Uterus (tissue), 4 donors: ENCODE measurements around the gene ZBED3. TPM values are rescaled to one million over a fixed set of nuclear protein-coding genes. Genes with fewer than 3 reads are reported as not detected.
"Not testable (repeated sequence)": the region's sequence is repeated elsewhere in the genome, so short reads cannot be mapped to it uniquely, and the experiment has no call there.

Experiments
- DNase-seq, 2 donors: peaks; one replicate each; pipeline ENCODE4 v3.0.0-alpha.2; 2019 to 2020
- H3K27ac ChIP-seq, 2 donors: fragments of 200-600 bp; sonication (generic); 1 replicate in 1 of 2; 2 replicates in 1 of 2; pipeline ENCODE4 v1.5.1; 2016 to 2018
- H3K27me3 ChIP-seq, 2 donors: fragments of 200-600 bp; sonication (generic); one replicate each; pipeline ENCODE4 v1.5.1; 2018 to 2019; ENCODE audit warnings: control low read depth in 1 of 2
- H3K36me3 ChIP-seq, 2 donors: fragments of 200-600 bp; sonication (generic); one replicate each; pipeline ENCODE4 v1.5.1; 2019; ENCODE audit warnings: control low read depth in 1 of 2
- H3K4me1 ChIP-seq, 2 donors: fragments of 200-600 bp; sonication (generic); one replicate each; pipeline ENCODE4 v1.5.1; 2018 to 2019; ENCODE audit warnings: control low read depth in 1 of 2
- H3K4me3 ChIP-seq, 2 donors: fragments of 200-600 bp; sonication (generic); 1 replicate in 1 of 2; 2 replicates in 1 of 2; pipeline ENCODE4 v1.5.1; 2018 to 2019; ENCODE audit warnings: mild to moderate bottlenecking in 1 of 2
- H3K9me3 ChIP-seq, 2 donors: fragments of 200-600 bp; sonication (generic); one replicate each; pipeline ENCODE4 v1.5.1; 2019; ENCODE audit warnings: control low read depth in 1 of 2
- POLR2A ChIP-seq, 2 donors: fragments of 450-650 bp; IDR thresholded peaks; one replicate each; pipeline ENCODE4 v1.6.1; 2016; ENCODE audit warnings: antibody characterized with exemption in 2 of 2, mild to moderate bottlenecking in 1 of 2, moderate library complexity in 1 of 2
- intact Hi-C: fragments of 100-400 bp; cut with DNase I; formaldehyde crosslinking; loops from one replicate; pipeline ENCODE4 v1.15.1; 2023; ENCODE audit warnings: low total_unique reads
- total RNA-seq, 4 donors: library from RNA; depleted of rRNA in 3 of 4; stranded (reverse); fragments of >200 nt in 3 of 4; gene quantifications; one replicate each; pipeline versions ENCODE4 v1.1.0 to v1.2.4, GENCODE V29; 2014 to 2023
- TF ChIP-seq, protein P1 (sequence below), 4 experiments: fragments of 200-600 bp in 2 of 4; fragments of 450-650 bp in 2 of 4; sonication (generic) in 2 of 4; IDR thresholded peaks; one replicate each; pipeline ENCODE4 v1.5.1; 2016 to 2019; ENCODE audit warnings: antibody characterized with exemption in 4 of 4, mild to moderate bottlenecking in 2 of 4, moderate library complexity in 1 of 4
- donor health status: DM: yes; HTN: yes; CAD: no.

Gene ZBED3
- total RNA-seq, 4 donors from 2014 or later: 2.6 to 26.9 (median 4.7) TPM

DNA sequence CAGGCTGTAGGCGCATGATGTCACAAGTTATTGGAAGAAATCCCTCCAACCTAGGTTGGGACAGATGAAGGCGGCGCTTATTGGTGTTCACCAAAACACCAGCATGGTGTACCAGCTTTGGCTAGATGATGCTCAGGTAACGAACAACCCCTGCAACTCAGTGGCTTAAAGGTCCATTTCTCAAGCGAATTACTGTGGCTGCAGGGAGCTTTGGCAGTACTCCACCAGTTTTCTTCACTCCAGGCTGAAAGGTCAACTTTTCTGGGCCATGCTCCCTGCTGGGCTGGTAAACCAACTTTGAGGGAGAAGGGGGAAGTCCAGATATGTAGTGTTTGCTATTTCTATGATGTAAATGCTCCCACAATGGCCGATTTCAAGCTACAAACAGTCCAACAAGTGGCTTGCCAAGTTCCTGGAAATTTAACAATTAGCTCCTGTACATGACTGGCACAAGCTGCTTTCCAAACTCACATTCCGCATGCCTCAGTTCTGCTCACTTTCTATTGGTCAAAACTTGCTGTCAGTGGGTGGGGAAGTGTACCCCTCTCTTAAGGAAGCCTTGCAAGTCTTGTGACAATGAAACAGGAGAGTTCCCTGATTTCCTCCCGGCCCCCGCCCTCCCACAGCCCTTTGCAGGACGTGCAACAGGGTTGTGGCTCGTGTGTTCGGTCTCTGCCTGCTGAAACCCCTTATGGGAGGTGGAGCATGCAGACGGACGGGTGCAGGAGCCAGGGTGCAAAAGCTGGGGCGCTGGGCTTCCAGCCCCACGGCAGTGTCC lies 588 bp upstream of the ZBED3 start:
- no peaks in the 10 kb centered on the region for H3K9me3 ChIP-seq
- H3K4me1 ChIP-seq: peaks cover 0 to 4% of the 10 kb centered on the region in 2 donors
- intact Hi-C loops: no loop called here
- H3K27me3 ChIP-seq: no peaks in the 10 kb centered on the region
- H3K27ac ChIP-seq: peak overlapping the region; percentile 93 to 97
- TF ChIP-seq, protein P1, sequence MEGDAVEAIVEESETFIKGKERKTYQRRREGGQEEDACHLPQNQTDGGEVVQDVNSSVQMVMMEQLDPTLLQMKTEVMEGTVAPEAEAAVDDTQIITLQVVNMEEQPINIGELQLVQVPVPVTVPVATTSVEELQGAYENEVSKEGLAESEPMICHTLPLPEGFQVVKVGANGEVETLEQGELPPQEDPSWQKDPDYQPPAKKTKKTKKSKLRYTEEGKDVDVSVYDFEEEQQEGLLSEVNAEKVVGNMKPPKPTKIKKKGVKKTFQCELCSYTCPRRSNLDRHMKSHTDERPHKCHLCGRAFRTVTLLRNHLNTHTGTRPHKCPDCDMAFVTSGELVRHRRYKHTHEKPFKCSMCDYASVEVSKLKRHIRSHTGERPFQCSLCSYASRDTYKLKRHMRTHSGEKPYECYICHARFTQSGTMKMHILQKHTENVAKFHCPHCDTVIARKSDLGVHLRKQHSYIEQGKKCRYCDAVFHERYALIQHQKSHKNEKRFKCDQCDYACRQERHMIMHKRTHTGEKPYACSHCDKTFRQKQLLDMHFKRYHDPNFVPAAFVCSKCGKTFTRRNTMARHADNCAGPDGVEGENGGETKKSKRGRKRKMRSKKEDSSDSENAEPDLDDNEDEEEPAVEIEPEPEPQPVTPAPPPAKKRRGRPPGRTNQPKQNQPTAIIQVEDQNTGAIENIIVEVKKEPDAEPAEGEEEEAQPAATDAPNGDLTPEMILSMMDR (IDR thresholded peaks at IDR 0.05): no peak
- TF ChIP-seq POLR2A (IDR thresholded peaks at IDR 0.05): no peak
- H3K36me3 ChIP-seq: no peaks in the 10 kb centered on the region
- H3K4me3 ChIP-seq: peak overlapping the region; percentile 62 to 83
- no peak for DNase-seq

DNA sequence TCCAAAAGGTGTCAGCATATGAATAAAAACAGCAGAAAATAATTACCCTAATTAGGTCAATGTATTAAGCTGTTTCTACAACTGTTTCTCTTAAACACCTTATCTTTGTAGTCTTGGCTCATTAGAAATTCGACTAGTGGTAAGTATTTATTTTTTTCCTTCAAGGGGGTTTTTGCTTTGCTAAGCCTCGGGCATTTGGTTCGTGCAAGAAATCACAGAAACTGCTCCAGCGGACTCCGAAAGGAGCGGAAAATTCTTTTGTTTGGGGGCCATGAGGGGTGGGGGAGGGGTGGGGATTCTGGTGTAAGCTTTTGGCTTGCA lies 757 bp downstream of the ZBED3 start:
- no peaks in the 10 kb centered on the region for H3K36me3 ChIP-seq
- peak overlapping the region; percentile 62 to 83 for H3K4me3 ChIP-seq
- H3K9me3 ChIP-seq: no peaks in the 10 kb centered on the region
- no peak for DNase-seq
- TF ChIP-seq POLR2A (IDR thresholded peaks at IDR 0.05): no peak
- TF ChIP-seq, protein P1 (IDR thresholded peaks at IDR 0.05): no peak
- H3K27me3 ChIP-seq: no peaks in the 10 kb centered on the region
- peaks cover 0 to 4% of the 10 kb centered on the region in 2 donors for H3K4me1 ChIP-seq
- peak overlapping the region; percentile 93 to 97 for H3K27ac ChIP-seq
- intact Hi-C loops: no loop called here

DNA sequence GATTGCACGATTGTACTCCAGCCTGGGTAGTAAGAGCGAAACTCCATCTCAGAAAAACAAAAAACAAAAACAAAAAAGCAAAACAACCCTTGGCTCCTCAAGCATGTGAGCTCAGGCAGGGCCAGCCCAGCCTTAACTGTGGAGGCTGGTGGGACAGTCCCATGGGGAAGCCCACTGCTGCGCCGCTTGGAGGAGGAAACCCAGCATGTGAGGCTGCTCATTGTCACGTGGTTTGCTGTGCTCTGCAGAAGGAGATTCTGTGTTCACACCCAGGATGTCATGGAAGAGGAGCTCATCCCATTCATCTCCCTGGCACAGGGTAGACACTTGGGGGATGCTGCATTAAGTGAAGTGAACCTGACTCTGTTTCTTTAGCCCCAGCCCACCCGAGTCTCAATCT lies 4.0 kb downstream of the ZBED3 start:
- TF ChIP-seq, protein P1 (IDR thresholded peaks at IDR 0.05): no peak
- TF ChIP-seq POLR2A (IDR thresholded peaks at IDR 0.05): no peak
- no peaks in the 10 kb centered on the region for H3K9me3 ChIP-seq
- no peak overlapping the region for H3K27ac ChIP-seq
- H3K4me1 ChIP-seq: peaks cover 0 to 4% of the 10 kb centered on the region in 2 donors
- no peaks in the 10 kb centered on the region for H3K36me3 ChIP-seq
- no peaks in the 10 kb centered on the region for H3K27me3 ChIP-seq
- DNase-seq: no peak
- no peak overlapping the region for H3K4me3 ChIP-seq
- intact Hi-C loops: no loop called here

DNA sequence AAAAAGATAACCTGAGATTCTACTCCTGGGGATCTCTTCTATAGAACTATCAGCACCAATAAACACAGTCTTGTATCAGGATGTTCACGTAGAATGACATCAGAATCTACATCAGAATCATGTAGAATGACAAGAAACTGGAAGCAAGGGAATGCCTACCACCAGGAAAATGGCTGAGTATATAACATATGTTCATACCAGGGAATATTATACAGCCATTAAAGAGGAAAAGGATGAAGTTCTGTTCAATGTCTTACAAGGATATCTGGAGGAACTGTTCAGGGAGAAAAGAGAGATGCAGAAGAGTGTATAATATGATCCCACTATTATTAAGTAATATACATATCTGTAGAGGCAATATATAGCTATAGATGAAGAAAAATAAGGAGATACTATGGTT lies 4.8 kb downstream of the ZBED3 start:
- Histone ChIP-seq H3K36me3 (no peaks in the 10 kb centered on the region), H3K4me1 (peaks cover 0 to 4% of the 10 kb centered on the region in 2 donors), H3K9me3 (no peaks in the 10 kb centered on the region), H3K27ac (no peak overlapping the region), H3K27me3 (no peaks in the 10 kb centered on the region), H3K4me3 (no peak overlapping the region)
- no peak for TF ChIP-seq POLR2A (IDR thresholded peaks at IDR 0.05)
- TF ChIP-seq, protein P1 (IDR thresholded peaks at IDR 0.05): no peak
- no peak for DNase-seq
- intact Hi-C loops: no loop called here

DNA sequence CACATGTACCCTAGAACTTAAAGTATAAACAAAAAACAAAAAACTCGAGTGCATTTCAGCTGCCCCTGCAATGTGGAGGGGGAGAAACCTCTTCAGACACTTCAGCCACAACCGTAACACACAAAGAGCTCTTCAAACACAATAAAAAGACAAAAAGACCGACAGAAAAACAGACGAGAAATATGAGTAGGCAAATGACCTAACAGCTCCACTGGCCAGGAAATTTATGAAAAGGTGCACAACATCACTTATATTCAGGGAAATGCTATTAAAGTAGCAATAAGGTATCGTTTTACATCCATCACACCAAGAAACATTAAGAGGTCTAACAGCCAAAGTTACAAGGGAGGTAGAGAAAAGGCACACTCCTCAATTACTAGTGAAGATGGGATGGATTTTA lies 6.2 kb downstream of the ZBED3 start:
- TF ChIP-seq, protein P1 (IDR thresholded peaks at IDR 0.05): no peak
- TF ChIP-seq POLR2A (IDR thresholded peaks at IDR 0.05): no peak
- Histone ChIP-seq H3K4me1 (peaks cover 0 to 4% of the 10 kb centered on the region in 2 donors), H3K9me3 (no peaks in the 10 kb centered on the region), H3K27ac (no peak overlapping the region), H3K27me3 (no peaks in the 10 kb centered on the region), H3K36me3 (no peaks in the 10 kb centered on the region), H3K4me3 (no peak overlapping the region)
- intact Hi-C loops: no loop called here
- no peak for DNase-seq

DNA sequence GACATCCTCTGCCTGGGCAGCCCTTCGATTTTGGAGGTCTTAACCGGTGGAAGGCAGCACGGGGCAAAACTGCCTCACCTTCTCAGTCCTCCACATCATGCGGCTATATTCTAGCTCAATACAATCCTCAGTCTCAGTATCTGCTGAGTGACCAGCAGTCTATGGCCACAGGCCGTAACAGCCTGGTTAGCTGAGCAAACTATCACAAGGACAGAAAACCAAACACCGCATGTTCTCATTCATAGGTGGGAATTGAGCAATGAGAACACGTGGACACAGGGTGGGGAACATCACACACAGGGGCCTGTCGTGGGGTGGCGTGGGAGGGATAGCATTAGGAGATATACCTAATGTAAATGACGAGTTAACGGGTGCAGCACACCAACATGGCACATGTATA lies 6.6 kb downstream of the ZBED3 start:
- H3K4me1 ChIP-seq, H3K27me3 ChIP-seq, H3K4me3 ChIP-seq, H3K9me3 ChIP-seq, H3K36me3 ChIP-seq, DNase-seq, intact Hi-C loops, H3K27ac ChIP-seq: not testable (repeated sequence)
